ENCODE measurements around the gene CYSLTR2. TPM values are rescaled to one million over a fixed set of nuclear protein-coding genes. Genes with fewer than 3 reads are reported as not detected.

CYSLTR2 gene
- total and polyA plus RNA-seq, 2 of the 8 experiments (the other 6 are each of a cell fraction or from before 2014, with no cell fraction given), result not detected

DNA sequence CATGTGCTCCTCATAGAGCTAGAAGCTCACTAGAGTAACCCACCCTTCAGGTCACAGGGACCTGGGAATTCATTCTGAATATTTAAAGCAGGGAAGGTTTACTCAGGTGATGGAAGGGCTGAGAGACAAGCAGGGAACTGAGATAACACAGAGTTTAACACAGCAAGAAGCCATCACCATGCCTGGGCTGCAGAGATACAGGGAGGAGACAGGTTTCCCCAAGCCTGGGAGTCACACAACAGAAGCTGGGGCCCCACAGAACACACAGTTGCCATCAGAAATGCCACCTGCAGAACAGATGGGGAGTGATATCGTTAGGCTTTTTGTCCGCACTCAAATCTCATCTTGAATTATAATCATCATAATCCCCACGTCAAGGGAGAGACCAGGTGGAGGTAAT, 7.9 kb upstream of the CYSLTR2 start:
- Histone ChIP-seq H3K23ac (ENCODE audit: insufficient read length) (no peak overlapping the region), H4K5ac (ENCODE audit: insufficient read length, low read depth, low read length) (no peak overlapping the region), H3K56ac (replicated peaks; ENCODE audit: insufficient read length, low read depth, low read length) (no peak overlapping the region), H3K27ac (ENCODE audit: low read depth, low read length) (no peak overlapping the region), H2BK15ac (ENCODE audit: low read length) (no peak overlapping the region), H3K4ac (replicated peaks; ENCODE audit: insufficient read length, low read depth, low read length) (no peak overlapping the region), H3K36me3 (ENCODE audit: control insufficient read depth in 2 of 4, insufficient read depth in 4 of 4, low read length in 3 of 4) (no peaks in the 10 kb centered on the region), H2BK20ac (ENCODE audit: low read length) (no peak overlapping the region), H3K18ac (ENCODE audit: extremely low read depth, low read length) (no peak overlapping the region), H2BK120ac (replicated peaks; ENCODE audit: low read depth, low read length) (no peak overlapping the region), H3K9ac (replicated peaks in 1 of 4; ENCODE audit: extremely low read depth in 1 of 4, low read depth in 3 of 4, low read length in 3 of 4) (no peak overlapping the region), H3K9me3 (ENCODE audit: insufficient read depth in 2 of 2, low read depth in 1 of 2, low read length in 1 of 2) (no peaks in the 10 kb centered on the region), H2BK12ac (ENCODE audit: low read depth, low read length) (no peak overlapping the region), H3K14ac (ENCODE audit: insufficient read length) (no peak overlapping the region), H2AK5ac (ENCODE audit: low read depth, low read length) (no peak overlapping the region), H3K4me2 (ENCODE audit: insufficient read depth in 1 of 2, low read depth in 2 of 2, low read length in 2 of 2) (no peak overlapping the region), H4K8ac (ENCODE audit: extremely low read depth, insufficient read depth, low read length) (no peak overlapping the region), H3K27me3 (replicated peaks in 1 of 4; ENCODE audit: control insufficient read depth in 3 of 4, extremely low read depth in 1 of 4, insufficient read depth in 3 of 4, low read length in 3 of 4) (no peaks in the 10 kb centered on the region), H4K20me1 (replicated peaks in 1 of 2; ENCODE audit: control insufficient read depth in 1 of 2, insufficient read depth in 2 of 2, low read length in 2 of 2) (no peaks in the 10 kb centered on the region), H3K79me1 (ENCODE audit: low read depth, low read length) (no peaks in the 10 kb centered on the region), H3K79me2 (ENCODE audit: control insufficient read depth in 1 of 2, insufficient read depth in 2 of 2, low read length in 2 of 2) (no peaks in the 10 kb centered on the region), H4K91ac (replicated peaks; ENCODE audit: insufficient read length, low read length) (no peak overlapping the region), H2AFZ (ENCODE audit: low read length) (no peak overlapping the region), H2BK5ac (ENCODE audit: low read depth, low read length) (no peak overlapping the region), H3K4me3 (ENCODE audit: extremely low read depth in 1 of 4, insufficient read depth in 2 of 4, low read depth in 3 of 4, low read length in 4 of 4) (no peak overlapping the region), H3K4me1 (replicated peaks in 1 of 4; ENCODE audit: control insufficient read depth in 3 of 4, insufficient read depth in 4 of 4, low read length in 3 of 4) (no peaks in the 10 kb centered on the region), H3K23me2 (ENCODE audit: low read depth, low read length) (no peaks in the 10 kb centered on the region; the same call in 1 of the 2 replicates)
- POLR2A ChIA-PET (ENCODE audit: partially characterized antibody), result no interaction called here
- DNase-seq (ENCODE audit: low read depth in 1 of 2, low spot score in 2 of 2) (no peak), FAIRE-seq (no peak)
- 94% methylated on average over 3 of the region's 3 CpGs; no CpG with 5 or more reads in 1 of the 2 experiments for WGBS, 2 experiments (ENCODE audit: extremely low coverage in 1 of 2, insufficient coverage in 1 of 2, insufficient read length in 1 of 2, insufficient replicate concordance in 2 of 2, low coverage in 1 of 2, low lambda C conversion rate in 2 of 2, missing lambda C conversion rate in 1 of 2)
- CTCF ChIA-PET (ENCODE audit: partially characterized antibody), result interaction anchor here (1.3 kb wide), 1 partner anchor 9 kb away, joined by 3 read pairs; no protein-coding TSS in a partner anchor
- TF ChIP-seq SIRT6 (IDR thresholded peaks at IDR 0.05; ENCODE audit: low read length), result no peak
- TF ChIP-seq SRF (IDR thresholded peaks at IDR 0.05; ENCODE audit: low read depth, low read length), result no peak
- TF ChIP-seq TAF7 (optimal IDR thresholded peaks at IDR 0.05; ENCODE audit: borderline replicate concordance, low read depth, low read length), result no peak
- no peak for TF ChIP-seq ZNF274 (IDR thresholded peaks at IDR 0.05; ENCODE audit: borderline replicate concordance, extremely low read depth, low read length)
- no peak for TF ChIP-seq SIN3A (conservative IDR thresholded peaks at IDR 0.05 in 1 of 2, IDR thresholded peaks at IDR 0.05 in 1 of 2; ENCODE audit: low read depth in 1 of 2, low read length in 2 of 2)
